GM13977 (cell line): ENCODE data around the gene GPR4.
A peak's percentile ranks its signal among the peaks of the same experiment; 100 is the strongest.

Experiments
- DNase-seq: peaks from one replicate; pipeline ENCODE4 v3.0.0; 2012; ENCODE audit warnings: low spot score
- CTCF ChIP-seq: IDR thresholded peaks from 2 replicates; pipeline ENCODE4 v1.5.1; 2012; ENCODE audit warnings: mild to moderate bottlenecking, control low read depth; ENCODE audit not compliant: insufficient read depth; ENCODE audit errors: extremely low read depth, missing control alignments
- in situ Hi-C: fragments of 300-500 bp; cut with MboI; formaldehyde crosslinking; loops from one replicate; pipeline ENCODE4 v1.12.0; 2022; ENCODE audit warnings: low sequenced_read_pairs, low pct_unique_long_range_greater_than_20kb, mixed read lengths, inconsistent platforms; ENCODE audit not compliant: unreplicated experiment

GPR4 gene

GRCh38 chr19:45590300-45591003, 11.6 kb downstream of the GPR4 start:
- no peak for TF ChIP-seq CTCF
- in situ Hi-C loops = no loop called here

DNA sequence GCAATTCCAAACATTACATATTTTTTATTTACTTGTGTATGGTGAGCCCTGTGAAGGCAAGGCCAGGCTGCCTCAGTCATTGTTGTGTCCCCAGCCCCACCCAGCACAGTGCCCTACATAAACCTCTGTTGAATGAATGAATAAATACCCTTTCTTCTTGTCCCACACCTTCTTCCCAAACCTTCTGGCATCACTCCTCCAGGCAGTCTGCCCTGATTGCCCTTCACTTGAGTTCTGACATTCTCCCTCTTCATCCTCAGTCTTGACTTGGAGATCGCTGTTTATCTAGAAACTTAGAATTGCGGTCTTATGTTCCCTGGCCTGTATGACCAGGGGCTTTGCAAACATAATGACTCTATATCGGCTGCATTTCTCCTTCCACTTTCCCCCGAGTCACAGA, 12.2 kb downstream of the GPR4 start:
- in situ Hi-C loops = no loop called here
- no peak for TF ChIP-seq CTCF
- no peak for DNase-seq

More at GRCh38 chr19:45590300-45591003, 11.6 kb downstream of the GPR4 start:
- no peak for DNase-seq

DNA sequence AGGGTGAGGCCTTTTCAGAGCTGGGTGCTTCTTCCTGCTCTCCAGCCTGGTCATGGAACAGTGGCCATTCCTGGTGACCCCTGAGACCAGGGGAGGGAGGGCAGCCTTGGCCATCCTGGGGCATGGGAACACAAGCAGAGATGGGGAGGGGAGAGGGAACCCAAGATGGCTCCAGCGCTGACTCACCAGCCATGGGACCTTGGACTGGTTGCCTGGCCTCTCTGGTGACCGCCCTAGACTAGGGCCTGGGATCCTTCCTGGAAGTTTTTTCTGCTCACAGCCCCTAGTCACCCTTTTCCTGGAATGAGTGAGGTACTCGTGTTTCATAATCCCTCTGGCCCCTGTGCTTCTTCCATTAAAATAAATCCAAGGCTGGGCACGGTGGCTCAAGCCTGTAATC, 14.1 kb downstream of the GPR4 start:
- TF ChIP-seq CTCF = no peak
- in situ Hi-C loops = no loop called here
- no peak for DNase-seq

GRCh38 chr19:45585158-45585577, 16.8 kb downstream of the GPR4 start:
- no peak for DNase-seq
- in situ Hi-C loops = no loop called here
- TF ChIP-seq CTCF = no peak

DNA sequence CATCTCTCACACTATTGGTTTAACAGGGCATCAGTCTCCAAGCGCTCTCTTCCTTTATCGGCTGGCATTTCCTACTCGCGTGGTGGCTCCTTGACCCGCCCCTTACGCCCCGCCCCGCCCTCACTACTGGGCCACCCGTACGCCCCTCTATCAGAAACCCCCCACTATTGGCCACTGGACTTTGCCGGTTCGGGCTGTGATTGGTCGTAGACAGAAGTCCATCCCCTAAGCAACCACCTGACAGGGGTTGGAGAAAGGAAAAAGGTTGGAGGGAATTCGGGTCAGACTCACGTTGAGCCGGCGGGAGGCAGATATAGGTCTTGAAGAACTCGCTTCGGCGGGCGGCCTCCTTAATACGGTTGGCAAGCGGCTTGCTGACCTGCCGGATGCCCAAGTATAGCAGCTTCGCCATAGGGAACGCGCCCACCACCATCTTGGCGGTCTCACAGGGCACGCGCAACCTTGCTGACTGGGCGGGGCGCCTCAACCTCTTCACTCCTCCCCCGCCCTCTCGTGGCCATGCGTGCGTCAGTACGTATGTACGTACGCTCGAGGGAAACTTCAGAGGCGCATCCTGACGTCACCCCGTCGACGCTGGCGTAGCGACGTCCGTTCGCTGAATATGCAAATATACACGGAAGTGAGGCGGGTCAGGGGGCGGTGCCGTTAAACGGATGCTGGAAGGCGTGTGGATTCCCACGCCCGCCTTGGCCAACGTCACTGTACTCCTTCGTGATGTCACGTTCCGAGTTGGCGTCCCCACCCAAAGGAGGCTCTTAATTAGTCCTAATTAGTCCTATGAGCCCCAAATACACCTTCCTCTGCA, 17.5 kb downstream of the GPR4 start, which contains the start of gene OPA3:
TSS of gene OPA3 (minus strand) at position 471 of the 826 bp plus-strand sequence. CDS start at position 433, 38 bp downstream.
- no peak for TF ChIP-seq CTCF
- in situ Hi-C loops = no loop called here
- peak; percentile 97 for DNase-seq

DNA sequence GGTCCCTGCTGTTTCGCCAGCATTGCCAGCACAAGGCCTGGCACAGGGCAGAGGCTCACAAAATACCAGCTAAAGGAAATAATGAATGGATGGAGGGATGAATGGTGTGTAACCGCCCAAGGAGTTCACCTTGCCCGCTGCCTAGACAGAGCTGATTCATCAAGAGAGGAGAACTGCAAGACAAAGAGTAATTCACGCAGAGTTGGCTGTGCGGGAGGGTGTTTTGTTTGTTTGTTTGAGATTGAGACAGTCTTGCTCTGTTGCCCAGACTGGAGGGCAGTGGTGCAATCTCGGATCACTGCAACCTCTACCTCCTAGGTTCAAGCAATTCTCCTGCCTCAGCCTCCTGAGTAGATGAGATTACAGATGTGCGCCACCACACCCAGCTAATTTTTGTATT, 20.4 kb downstream of the GPR4 start:
- no peak for TF ChIP-seq CTCF
- no peak for DNase-seq
- in situ Hi-C loops = no loop called here
